GM21717 (cell line): ENCODE data around the gene RBM20.
A peak's percentile ranks its signal among the peaks of the same experiment; 100 is the strongest.

Source experiments
- ATAC-seq: cut with Tn5 transposase; IDR thresholded peaks from one replicate; pipeline ENCODE4 v1.9.1; 2021; ENCODE audit warnings: mild to moderate bottlenecking, moderate library complexity; ENCODE audit not compliant: unreplicated experiment

RBM20 gene

DNA sequence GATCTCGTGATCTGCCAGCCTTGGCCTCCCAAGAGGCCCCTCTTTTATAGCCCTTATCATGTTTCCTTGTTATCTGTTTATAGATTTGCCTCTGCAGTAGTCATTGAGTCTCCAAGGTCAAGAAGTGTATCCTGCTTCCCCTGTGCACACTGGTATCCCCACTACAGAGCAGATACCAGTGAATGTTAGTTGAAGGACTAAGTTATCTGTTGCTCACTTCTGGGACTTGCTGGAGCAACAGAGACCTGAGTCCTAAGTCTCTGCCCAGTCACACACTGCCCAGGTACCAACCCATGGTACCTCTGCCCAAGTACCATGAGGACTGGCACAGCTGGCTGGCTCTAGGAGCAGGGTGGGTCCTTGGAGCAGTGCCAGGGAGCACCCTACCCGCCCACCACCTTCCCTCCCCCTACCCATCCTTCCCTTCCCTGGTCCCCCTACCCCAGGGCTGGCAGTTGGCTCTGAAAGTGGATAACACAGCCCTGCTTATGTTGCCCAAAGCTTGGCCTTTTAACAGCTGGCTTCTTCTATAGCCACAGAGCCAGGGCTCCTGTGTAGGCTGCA is 201.1 kb downstream of the RBM20 start:
- no peak for ATAC-seq

DNA sequence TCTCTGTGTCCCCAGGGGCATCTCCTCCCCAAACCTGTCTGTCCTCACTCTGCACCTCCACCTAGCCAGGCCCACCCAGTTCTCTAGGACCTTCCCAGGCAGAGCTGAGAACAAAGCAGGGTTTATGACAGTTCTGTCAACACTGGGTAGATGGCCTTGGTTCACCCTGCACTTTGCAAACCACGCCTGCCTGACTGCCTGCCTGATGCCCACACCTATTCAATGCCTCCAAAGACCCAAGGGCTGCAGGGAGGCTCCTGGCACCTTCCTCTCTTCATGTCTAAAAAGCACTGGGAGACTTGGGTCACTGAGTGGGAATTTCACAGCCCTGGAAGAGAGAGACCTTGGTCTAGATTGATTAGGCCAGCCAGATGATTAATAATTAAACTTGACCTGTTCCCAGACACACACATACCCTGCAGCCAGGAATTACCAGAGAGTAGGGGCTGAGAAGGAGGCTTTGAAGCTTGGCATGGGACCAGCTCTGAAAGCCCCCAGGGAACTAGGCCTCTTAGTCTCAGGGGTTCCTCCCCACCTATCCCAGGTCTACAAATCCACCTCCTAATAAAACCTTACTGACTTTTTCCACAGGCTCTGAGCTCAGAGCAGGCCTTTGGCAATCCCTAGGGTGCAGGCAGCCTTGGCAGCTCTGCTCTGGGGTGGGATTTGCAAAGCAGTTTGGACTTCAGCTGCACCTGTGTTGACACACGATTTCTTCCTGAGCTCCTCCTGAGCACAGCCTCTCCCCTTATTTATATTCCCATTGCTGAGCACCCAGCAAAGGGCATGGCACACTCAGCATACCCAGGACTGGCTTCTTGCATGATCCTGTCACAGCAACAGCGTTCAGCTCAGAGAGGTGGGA is 201.9 kb downstream of the RBM20 start:
- ATAC-seq, result no peak

DNA sequence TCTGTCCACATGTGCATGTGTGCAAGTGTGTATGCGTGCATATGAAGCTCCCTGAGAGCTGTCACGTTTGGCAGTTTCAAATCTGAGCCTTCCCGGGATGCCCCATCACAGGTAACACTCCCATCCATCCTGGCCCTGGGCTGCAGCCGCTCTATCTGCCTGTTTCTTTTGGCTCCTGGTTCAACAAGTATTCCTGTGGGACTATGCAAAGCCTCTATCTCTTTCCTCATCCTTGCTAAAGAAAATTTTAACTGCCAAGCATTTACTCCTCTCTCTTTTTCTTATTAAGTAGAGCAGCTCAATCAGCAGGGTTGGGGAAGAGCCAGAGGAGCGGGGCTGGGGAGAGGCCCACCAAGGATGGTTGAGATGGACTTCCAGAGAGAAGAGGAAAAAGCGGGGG is 203.2 kb downstream of the RBM20 start:
- no peak for ATAC-seq

DNA sequence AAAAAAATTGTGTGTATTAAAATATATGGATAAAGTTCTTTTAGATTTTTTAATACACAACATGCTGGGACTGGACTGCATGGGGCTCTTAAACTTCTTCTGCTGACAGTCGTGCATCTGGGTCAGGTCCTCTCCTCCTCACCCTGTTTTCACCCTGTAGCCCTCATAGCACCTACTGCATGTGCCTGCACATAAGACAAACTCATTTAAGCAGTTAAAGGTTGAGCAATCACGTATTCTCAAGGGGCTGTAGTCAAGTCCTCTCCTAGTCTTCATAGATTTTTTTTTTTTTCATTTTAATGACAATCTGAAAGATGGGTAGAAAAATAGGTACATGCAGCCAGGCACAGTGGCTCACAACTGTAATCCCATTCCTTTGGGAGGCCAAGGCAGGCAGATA is 204.0 kb downstream of the RBM20 start:
- no peak for ATAC-seq

DNA sequence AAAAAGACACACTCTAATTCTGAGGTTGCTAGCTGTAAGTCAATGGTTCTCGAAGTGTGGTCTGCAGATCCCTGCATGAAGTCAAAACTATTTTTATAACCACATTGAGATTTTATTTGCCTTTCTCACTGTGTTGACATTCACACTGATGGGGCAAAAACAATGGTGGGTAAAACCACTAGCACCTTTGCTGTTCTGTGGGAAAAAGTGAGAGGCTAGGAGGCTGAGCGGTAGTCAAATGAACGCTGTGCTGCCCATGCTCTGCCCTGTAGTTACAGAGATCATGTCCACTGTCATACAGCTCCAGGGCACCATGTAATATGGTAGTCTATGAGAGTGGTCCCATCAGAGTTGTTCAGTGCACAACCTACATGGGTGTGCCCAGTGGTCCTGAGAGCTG is 206.0 kb downstream of the RBM20 start:
- ATAC-seq, result no peak

DNA sequence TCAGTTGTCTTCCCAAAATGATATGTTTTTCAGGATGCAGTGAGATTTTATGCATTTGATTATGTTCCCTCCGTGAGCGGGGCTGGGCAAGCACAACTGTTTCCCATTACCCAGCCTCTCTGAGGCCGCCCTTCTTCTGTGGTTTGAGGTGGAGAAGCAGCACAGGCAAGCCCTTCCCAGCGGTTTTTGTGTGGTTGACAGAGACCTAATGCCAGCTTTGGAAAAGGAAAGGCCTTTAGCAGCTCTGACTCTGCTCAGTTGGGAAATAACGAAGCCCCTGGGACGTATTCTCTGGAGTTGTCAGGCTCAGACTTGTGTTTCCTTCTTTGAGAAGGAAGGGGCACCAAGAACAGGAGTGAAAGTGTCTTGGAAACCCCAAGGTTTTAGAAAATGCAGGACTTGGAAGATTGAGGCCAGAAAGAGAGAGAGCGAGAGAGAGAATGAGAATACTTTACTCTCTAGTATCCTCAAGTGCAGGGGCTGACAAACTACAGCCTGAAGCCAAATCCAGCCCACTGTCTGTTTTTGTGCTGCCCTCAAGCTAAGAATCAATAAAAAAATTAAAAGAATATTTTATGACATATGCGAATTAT is 207.0 kb downstream of the RBM20 start:
- ATAC-seq, result no peak

DNA sequence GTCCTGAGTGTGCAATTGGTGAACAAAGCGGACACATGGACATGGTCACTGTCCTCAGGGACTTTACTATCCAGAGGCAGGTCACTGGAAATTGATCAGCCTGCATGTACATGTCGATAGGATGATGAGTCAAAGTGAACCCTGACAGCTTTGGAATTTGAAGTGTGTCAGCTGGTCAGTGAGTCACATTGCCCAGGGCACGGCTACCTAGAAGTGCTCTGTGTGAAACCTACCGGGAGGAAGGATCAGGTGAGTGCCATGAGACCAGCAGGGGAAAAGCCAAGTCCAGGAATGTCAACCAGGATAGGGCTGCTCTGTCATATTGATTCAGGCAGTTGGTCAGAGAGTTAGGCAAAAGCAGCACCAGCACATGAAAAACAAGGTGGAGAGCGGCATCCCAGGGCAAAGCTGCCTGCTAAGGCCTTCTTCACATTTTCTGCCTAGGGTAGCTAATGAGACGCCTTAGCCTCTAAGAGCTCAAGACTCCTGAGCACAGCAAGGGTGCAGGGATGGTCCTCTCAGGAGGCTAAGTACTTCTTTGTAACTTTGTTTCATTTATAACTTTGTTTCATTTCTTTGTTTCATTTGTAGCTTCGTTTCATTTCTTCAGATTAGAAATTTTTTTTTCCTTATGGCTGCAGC is 208.2 kb downstream of the RBM20 start:
- ATAC-seq, result no peak

DNA sequence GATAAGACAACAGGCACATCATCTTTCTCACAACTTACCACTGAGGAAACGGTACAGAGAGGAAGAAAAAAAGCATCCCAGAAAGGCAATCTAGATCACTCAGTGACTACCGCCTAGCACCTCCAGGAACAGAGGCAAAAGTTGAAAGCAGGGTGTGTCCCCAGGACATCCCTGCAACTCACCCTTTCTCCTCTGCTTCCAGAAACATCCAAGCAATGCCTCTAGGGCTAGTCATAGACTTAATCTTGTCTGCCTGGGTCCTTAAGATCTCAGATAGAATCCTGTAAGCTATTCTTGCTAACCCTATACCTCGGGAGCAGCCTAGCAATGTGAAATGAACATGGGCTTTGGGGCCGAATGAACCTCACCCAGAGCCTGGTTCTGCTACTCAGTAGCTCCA is 208.8 kb downstream of the RBM20 start:
- ATAC-seq, result no peak

DNA sequence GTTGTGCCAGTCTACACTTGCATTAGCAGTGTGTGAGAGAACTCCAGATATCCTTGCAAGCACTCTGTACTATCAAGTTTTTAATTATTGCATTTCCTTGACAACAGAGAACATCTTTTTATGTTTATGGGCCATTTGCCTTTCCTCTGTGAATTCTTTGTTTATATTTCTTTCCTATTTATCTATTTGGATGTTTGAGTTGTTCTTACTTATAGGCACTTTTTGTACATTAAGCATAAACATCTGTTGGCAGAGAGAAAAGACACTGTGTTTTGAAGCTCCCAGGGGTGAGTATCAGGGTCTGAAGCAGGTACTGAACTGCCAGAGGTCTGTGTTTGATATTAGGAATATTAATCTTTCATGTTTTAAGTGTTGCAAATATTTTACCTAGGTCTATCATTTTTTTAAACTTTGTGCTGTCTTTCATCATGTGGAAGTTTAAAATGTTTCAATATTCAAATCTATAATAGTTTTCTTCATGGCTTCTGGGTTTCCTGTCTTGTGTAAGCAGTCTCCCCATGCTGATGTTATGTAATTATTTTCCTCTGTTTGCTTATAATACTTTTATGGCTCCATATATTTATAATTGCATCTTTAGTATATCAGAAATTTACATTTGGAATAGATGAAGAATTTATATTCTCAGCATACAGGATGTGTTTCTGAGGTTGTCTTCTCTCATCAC is 209.9 kb downstream of the RBM20 start:
- no peak for ATAC-seq

DNA sequence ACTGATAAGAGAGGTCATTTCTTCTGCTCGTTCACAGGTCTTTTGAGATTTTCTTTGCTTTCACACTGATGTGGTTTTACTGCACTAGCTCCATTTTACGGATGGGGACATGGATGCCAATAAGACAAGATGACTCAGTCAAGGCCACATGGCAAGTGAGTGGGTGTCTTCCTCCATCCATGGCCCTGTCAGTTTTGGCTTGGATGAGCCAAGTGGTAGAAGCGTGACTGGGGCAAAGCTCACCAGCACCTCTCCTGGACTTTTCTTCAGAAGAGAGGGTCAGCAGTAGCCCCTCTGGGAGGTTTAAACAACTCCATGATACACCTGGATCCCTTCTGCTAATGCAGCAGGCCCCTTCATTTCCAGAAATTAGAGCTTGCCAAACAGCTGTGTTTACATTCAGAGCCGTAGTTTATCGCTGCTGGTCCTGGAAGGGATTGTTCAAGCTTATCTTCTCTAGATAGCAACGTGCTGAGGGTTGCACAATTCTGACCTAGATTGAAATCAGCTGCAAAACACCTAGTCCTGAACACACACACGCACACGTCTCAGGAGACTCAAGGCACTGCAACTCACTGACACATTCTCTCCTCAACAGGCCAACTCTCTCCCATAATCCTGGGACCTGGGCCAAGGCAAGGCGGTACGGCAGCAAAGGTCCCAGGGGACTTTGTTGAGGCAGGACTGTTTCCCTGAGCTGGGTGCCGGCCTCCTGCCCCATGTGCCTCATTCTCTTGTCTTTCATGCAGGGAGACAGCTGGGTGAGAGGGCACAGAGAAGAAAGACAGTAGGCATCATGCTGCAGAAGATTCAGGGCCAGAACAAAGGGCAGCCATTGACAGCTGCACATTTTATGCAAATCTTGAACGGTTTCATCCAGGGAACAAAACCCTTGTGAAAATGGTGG is 213.4 kb downstream of the RBM20 start:
- no peak for ATAC-seq

DNA sequence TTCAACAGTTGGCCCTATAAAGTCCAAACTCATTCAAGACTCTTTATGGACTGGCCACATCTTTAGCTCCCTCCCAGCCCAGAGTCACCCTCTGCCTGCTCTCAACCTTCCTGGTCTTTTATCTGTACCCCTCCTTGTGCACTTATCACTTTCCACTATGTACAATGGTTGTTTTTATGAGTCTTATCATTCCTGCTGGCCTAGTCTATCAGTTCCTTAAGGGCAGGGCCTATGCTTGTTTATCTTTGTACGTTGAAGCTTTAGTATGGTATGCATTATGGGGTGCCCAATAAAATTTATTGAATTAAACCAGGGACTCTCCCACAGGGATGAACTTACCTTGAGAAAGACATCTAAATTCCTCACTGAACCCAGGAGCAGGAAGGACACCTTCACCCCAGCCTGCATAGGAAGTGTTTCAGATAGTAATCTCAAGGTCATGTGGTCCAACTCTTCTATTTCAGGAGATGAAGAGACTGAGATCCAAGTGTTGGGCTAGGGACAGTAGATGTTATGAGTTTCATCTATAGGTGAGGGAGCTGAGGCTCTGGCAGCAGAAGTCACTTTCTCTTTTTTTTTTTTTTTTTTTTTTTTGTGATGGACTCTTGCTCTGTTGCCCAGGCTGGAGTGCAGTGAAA is 214.3 kb downstream of the RBM20 start:
- ATAC-seq, result no peak

DNA sequence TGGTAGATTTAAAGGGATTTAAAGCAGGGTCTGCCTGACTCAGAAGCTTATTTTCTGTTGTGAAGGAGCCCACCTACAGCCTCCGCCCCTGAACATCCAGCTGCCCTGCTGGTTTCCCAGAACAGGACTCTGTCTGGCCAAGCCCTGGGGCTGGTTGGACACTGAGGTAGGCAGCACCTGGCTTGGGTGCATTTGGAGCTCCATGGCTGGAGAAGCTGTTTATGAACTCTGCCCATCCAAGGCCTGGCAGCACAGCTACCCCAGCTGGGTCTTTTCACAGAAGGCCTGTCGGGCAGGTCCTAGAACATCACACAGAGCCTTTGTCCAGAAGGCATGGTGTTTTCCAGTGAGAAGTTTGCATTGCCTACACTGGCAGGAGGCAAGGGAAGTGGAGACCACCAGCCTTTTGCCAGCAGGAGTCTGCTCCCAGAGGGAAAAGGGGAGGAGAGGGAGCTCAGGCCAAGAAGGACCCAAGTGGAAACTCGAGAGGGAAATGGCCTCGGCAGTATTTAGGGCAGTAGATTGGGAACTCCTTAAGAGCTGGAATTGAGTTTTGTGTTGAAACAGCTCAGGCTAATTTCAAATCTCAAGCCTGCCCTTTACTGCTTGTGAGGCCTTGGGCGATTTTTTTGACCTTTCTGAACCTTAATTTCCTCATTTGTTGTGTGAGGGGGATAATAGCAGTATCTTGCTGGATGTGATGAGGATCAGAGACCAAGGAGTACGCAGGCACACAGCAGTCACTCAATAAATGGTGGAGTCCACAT is 215.3 kb downstream of the RBM20 start:
- no peak for ATAC-seq

DNA sequence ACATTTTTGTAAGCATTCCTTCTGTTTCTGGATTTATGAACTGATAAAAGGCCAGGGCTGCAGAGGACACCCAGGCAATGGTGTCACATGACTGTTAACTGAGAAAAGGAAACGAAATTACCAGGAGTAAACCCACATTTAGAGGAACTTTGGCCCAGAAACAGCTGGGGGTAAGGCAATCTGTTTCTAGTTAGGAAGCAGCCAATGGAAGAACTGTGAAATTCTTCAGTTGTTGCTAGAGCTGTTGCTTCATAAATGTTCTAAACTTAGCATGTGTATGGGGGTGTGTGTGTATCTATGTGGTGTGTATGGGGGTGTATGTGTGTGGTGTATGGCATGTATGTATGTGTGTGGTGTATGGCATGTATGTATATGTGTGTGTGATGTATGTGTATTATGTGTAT is 215.8 kb downstream of the RBM20 start:
- ATAC-seq, result no peak

DNA sequence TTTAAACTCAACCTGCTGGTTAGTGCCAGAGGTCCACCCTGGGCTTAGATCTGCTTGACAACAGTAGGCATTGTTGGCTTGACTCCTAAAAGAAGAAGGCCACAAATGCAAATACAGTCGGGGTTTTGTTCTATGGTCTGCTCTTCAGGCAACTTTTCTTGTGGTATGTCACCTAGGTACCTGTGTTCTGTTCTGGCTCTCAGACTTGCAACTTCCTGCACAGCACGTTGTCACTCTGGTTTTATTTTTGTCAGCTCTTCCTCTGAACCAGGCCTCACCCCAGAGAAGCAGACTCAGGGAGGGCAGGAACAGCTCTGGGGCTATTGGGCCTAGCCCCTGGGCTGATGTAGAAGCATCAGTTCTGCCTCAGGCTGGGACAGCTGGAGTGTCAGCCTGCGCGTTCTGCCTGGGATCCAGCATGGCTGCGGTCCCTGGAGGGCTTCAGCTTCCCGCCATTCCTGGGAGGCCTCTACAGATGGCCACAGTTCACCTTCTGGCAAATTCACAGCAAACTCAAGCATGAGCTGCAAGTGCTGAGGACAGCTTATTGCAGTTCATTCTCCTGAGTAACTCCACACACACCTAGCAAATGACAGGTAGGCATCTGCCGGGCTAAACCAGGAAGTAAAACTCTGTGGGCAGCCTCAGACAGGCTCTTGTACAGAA is 216.6 kb downstream of the RBM20 start:
- peak; percentile 58 for ATAC-seq

DNA sequence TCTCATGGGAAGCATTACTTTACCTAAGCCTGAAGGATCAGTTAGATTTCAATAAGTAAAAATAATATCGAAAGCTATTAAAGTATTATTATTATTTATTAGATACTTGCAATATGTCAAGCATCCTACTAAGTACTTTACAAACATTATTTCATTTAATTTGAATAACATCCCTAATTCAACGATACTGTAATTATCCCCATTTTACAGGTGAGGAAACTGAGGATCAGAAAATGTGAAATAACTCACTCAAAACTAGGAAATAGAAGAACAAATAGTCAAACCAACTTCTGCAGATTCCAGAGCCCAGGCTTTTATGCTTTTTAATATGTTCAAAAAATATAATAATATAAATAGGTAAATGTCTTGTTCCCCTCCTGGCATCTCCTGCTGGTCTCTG is 217.3 kb downstream of the RBM20 start:
- ATAC-seq, result no peak

DNA sequence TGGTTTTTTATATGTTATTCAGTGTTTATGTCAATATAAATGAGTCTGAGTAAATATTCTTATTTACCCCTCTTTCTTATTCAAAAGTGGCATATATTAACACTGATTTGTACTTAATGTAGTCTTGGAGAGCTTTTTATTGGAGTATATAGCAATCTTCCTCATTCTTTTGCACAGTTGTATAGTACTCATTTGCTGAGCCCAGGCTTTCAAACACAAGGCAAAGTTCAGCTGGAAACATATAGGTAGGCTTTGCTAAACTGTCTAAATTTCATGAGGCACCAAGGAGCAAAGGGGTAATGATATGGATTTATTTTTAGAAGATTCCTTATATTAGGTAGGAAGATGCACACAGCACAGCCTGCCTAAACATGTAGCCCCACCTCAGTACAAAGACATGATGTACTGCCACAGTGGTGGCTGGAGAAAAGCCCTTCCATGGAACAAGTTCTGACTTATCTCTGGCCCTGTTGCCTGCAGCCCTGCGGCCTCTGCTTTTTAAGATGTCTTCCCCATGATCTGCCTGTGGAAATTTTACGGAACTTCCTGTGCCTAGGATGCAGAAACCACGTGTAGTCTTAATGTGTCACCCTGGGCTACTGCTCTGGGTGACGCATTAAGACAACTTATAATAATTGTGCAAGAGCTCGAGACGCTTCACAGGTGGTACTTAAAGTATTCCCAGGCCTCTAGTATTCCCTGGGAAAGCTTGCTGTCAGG is 218.0 kb downstream of the RBM20 start:
- no peak for ATAC-seq

DNA sequence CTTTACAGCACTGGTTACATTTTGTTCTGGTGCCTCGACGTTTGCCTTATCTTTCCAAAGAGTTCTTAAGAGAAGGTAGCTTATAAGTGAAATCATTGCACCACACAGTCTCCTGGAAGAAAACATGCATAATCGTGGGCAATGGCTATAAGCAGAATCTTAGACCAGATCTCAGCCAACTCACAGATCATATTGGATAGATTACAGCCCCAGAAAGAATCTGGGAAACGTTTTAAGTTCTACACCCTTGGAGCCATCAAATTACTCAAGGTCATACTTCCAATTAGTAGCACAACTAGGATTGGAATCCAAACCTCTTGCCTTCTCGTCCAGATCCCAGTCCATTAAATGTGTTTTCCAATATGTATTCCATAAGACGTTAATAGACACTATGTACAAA is 218.8 kb downstream of the RBM20 start:
- no peak for ATAC-seq

DNA sequence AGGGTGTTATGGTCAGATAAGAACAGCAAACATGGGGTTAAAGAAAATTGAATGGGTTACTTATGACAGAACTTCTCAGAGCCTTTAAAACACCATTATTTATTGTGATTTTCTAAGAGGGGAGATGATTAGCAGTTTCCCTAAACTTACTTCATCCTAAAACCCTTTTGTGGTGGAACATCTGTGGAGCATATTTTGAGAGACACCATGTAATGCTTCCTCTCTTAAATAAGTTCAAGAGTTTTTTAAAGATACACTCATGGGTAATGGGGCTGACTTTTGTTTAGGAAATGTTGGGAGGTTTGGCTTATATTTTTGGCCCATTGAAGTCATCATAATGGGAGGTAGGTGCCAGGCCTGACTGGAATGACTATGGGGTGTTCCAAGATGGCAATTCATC is 219.2 kb downstream of the RBM20 start:
- no peak for ATAC-seq
